GM18508 (cell line): ENCODE data around the gene PRPF38A.

Experiments
- ATAC-seq: cut with Tn5 transposase; IDR thresholded peaks from one replicate; pipeline ENCODE4 v1.9.1; 2021; ENCODE audit warnings: moderate number of reproducible peaks; ENCODE audit not compliant: insufficient read depth, unreplicated experiment

Gene PRPF38A

GRCh38 chr1:52393174-52393573, 11.2 kb upstream of the PRPF38A start:
- ATAC-seq, result no peak

DNA sequence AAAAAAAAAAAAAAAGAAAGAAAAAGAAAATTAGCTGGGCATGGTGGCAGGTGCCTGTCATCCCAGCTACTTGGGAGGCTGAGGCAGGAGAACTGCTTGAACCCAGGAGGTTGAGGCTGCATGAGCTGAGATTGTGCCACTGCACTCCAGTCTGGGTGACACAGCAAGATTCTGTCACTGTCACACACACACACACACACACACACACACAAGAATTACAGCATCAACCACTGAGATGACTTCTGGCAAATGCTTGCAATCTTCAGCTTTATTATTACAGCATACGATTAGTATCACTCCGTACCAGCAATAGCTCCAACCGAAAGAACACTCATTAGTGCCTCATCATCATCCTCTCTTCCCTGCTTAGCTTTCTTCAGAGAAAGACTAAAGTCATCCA, 4.8 kb upstream of the PRPF38A start:
- ATAC-seq, result no peak

- no peak for ATAC-seq
These were observed 4.3 kb upstream of the PRPF38A start for GRCh38 chr1:52400131-52400530.

GRCh38 chr1:52402860-52403240, 1.6 kb upstream of the PRPF38A start:
- no peak for ATAC-seq

DNA sequence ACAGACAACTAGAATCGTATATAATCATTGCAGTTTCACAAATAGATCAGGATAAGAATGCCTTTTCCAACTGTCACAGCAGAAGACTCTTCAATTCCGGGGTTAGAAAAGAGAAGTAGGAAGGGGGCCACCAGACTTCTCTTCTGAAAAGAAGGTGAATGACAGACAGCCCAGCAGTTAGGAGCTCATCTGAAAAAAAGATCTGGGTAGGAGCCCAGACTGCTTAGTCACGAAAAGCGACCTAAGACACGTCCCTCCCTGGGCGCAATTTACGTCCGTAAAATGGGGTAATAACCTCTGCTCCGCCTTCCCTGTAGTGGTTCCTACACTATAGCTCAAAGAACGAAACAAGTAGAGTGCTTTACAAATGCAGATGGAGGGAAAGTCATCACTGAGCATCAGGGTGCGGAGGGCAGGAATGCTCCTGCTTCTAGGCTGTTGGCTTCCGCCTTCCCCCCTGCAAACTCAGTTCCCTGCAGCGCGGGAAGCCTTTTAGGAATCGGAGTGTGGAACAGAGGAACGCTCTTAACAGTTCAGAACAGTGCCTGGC, 761 bp upstream of the PRPF38A start:
- ATAC-seq, result peak; percentile 10

DNA sequence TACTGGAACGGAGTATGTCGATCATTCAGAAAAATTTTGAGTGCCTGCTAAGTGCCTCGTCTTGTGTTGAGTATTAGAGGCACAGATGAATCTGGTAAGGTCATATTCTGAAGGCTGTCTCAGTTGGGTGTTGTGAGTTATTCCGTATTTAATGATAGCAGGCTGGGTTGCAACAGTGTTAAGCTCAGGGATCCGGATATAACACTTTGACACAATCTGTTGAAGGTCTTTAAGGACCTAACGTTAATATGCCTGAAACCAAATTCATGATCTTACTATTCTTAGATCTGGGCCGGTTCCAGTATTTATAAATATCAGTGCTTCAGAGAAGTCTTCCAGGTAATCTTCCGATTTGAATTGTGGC, 555 bp downstream of the PRPF38A start:
- no peak for ATAC-seq

- ATAC-seq, result no peak
These were observed 9.1 kb downstream of the PRPF38A start for GRCh38 chr1:52413410-52413989.

DNA sequence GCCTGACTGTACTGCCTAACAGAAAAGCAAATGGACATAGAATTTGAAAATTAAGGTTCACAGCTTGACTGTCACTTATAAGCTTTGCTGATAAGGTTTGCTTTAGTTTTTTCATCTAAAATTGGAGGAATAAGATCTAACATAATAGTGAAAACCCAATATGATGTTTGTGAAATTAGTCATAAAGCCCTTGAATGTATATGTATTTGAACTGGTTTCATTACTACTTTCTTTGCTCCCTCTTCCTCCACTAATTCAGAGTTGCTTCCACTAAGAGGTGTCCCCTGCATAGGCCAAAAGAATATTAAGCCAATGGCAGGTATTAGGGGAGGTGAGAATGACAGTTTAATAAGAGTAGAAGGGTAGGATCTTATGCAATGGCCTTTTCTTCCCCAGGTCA, 10.5 kb downstream of the PRPF38A start:
- ATAC-seq, result no peak

- no peak for ATAC-seq
These were observed 12.4 kb downstream of the PRPF38A start for GRCh38 chr1:52416811-52417210.

- ATAC-seq, result no peak
These were observed 16.3 kb downstream of the PRPF38A start for GRCh38 chr1:52420713-52421112.

DNA sequence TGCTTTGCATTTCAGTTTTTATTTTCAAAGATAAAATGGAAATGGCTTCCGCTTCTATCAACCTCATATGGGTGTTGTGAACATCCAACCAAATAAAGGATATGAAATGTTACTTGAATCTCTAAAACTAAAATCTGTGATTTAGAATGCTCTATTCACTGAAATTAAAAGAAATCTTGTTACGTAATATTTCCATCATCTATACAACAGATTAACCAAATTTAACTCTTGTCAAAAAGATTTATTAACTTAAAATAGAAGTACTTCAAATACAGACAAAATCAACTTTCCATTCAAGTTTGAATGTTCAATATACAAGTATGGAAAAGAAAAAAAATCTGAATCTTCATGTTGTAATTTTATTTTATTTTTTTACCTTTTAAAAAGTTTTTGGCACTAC, 18.7 kb downstream of the PRPF38A start:
- no peak for ATAC-seq

DNA sequence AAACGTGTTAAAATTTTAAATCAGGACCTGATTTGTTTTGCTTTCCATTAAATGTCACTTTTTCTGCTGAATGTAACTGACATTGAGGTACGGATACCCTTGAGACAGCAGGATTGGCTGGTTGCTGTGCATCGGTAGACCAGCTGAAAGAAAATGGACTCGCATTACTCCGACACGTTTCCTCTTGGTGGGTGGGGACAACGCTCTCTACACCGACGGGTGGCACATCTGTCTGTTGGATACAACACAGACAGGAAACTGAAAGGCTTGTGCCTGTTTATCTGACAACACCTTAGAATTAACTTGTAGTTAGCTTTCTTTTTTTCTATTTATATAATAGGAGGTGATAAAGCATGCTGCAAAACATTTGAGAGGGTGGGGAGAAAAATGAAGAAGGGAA, 19.4 kb downstream of the PRPF38A start:
- no peak for ATAC-seq

GRCh38 chr1:52424231-52424636, 19.8 kb downstream of the PRPF38A start:
- no peak for ATAC-seq

DNA sequence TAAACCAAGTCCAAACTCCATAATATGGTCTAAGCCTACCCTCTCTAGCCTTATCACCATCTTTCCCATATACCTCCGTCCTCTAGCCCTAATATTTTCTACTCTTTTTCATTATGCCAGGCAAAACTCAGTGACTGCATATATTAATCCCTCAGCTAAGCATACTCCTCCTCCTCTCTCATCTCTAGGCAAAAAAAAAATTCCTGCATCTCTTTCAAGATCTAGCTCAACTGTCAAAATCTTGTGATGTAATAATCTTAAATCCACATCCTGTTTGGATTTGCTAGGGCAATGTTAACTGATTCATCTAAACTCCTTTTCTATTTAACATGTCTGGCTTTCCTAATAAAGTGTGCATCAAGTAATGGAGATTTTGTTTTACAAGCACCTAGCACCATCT, 20.4 kb downstream of the PRPF38A start:
- no peak for ATAC-seq

DNA sequence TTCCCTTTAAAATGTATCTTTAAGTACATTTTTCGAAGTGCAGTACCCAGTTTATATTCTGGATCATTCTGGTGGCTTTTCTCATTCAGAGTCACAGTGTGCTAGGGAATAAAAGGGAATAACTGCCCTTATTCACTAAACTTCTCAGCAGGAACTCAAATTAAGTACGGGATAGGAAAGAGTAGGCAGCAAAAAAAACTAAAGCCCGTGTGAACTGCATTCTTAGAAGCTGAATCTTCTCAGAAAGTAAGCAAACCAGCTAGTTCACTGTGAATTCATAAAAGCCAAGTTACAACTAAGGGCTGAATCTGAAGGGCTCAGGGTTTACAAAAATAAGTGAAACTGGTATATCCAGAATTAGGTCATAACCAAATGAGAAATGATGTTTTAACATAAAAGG, 22.0 kb downstream of the PRPF38A start:
- no peak for ATAC-seq

GRCh38 chr1:52427152-52427551, 22.8 kb downstream of the PRPF38A start:
- no peak for ATAC-seq

GRCh38 chr1:52432807-52433206, 28.4 kb downstream of the PRPF38A start:
- no peak for ATAC-seq

- ATAC-seq, result no peak
These were observed 30.8 kb downstream of the PRPF38A start for GRCh38 chr1:52435211-52435610.

DNA sequence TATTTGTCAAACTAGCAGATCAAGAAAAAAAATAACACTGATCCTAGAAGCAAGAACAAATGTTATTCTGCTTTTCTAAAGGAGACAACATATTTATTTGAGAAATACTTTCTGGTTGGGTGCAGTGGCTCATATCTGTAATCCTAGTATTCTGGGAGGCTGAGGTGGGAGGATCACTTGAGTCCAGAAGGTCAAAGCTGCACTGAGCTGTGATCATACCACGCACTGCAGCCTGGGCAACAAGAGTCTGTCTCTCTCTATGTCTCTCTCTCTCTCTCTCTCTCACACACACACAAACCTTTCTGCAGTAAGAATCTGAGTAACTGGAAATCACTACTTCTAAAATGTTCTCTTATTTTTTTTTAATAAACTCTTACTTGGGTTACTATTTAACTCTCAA, 31.2 kb downstream of the PRPF38A start:
- no peak for ATAC-seq

- no peak for ATAC-seq
These were observed 32.4 kb downstream of the PRPF38A start for GRCh38 chr1:52436817-52437216.

DNA sequence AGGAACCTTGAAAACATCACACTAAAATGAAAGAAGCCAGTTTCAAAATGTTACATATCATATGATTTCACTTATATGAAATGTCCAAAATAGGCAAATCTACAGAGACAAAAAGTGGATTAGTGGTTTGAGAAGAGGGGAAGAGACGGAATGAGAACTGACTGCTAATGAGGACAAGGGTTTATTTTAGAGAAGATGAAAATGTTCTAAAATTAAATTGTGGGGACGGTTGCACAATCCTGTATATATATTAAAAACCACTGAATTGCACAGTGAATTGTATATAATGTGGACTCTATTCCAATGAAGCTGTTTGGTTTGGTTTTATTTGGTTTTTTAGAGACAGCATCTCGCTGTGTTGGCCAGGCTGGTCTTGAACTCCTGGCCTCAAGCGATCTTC, 35.6 kb downstream of the PRPF38A start:
- no peak for ATAC-seq

DNA sequence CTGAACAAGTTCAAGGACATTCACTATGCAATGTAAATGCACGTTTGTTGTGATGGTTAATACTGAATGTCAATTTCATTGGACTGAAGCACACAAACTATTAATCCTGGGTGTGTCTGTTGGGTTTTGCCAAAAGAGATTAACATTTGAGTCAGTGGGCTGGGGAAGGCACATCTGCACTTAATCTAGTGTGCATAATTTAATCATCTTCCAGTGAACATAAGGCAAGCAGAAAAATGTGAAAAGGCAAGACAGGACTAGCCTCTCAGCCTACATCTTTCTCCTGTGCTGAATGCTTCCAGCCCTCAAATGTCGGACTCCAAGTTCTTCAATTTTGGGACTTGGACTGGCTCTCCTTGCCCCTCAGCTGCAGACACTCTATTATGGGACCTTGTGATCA, 40.1 kb downstream of the PRPF38A start:
- no peak for ATAC-seq

DNA sequence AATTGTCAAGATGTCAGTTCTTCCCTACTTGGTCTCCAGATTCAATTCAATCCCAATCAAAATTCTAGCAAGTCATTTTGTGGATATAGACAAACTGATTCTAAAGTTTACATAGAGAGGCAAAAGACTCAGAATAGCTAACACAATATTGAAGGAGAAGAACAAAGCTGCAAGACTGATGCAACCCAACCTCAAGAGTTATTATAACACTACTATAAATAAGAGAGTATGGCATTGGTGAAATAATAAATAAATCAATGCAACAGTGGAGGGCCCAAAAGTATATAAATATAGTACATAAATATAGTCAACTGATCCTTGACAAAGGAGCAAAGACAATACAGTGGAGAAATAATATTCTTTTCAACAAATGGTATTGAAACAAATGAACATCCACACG, 49.7 kb downstream of the PRPF38A start:
- ATAC-seq, result no peak
